Fibroblast of villous mesenchyme (primary cell): ENCODE results near the gene MGAT4C. TPM values are rescaled to one million over a fixed set of nuclear protein-coding genes. Genes with fewer than 3 reads are reported as not detected.
"Not testable (repeated sequence)": the region's sequence is repeated elsewhere in the genome, so short reads cannot be mapped to it uniquely, and the experiment has no call there.

Source experiments
- DNase-seq: peaks from one replicate; pipeline ENCODE4 v3.0.0-alpha.2; 2010; ENCODE audit warnings: low read depth
- H3K4me3 ChIP-seq: 2 replicates; pipeline ENCODE4 v1.5.1; 2011; ENCODE audit warnings: low read depth, mild to moderate bottlenecking, low read length
- total RNA-seq: library from RNA; depleted of rRNA; stranded (reverse); fragments of >200 nt; gene quantifications from 2 replicates; pipeline ENCODE4 v1.2.3, GENCODE V29; 2012
- TF ChIP-seq, protein P1 (sequence below): IDR thresholded peaks from 2 replicates; pipeline ENCODE4 v1.5.1; 2012; ENCODE audit warnings: low read depth, mild to moderate bottlenecking, low read length; ENCODE audit not compliant: insufficient read depth

Gene MGAT4C
- total RNA-seq, 1 donor: not detected

DNA sequence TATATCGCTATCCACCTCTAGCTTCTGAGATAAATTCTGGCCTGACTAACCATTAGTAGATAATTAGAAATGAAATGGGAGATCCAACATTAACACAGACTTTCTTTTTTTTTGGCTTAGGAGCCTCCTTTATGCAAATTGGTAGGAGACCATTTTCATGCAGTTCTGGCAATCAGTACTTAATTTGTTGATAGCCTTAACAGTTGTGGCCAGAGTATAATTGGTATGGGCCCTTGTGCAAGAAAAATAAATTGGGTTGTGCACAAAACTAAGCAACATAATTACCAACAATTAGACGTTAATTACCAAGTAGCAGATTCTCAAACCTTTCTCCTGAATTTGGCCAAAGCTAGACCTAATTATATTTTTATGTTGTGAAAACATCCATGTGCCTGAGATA is 111.0 kb downstream of the MGAT4C start:
- TF ChIP-seq, protein P1, sequence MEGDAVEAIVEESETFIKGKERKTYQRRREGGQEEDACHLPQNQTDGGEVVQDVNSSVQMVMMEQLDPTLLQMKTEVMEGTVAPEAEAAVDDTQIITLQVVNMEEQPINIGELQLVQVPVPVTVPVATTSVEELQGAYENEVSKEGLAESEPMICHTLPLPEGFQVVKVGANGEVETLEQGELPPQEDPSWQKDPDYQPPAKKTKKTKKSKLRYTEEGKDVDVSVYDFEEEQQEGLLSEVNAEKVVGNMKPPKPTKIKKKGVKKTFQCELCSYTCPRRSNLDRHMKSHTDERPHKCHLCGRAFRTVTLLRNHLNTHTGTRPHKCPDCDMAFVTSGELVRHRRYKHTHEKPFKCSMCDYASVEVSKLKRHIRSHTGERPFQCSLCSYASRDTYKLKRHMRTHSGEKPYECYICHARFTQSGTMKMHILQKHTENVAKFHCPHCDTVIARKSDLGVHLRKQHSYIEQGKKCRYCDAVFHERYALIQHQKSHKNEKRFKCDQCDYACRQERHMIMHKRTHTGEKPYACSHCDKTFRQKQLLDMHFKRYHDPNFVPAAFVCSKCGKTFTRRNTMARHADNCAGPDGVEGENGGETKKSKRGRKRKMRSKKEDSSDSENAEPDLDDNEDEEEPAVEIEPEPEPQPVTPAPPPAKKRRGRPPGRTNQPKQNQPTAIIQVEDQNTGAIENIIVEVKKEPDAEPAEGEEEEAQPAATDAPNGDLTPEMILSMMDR: no peak
- no peak for DNase-seq
- no peak overlapping the region for H3K4me3 ChIP-seq

DNA sequence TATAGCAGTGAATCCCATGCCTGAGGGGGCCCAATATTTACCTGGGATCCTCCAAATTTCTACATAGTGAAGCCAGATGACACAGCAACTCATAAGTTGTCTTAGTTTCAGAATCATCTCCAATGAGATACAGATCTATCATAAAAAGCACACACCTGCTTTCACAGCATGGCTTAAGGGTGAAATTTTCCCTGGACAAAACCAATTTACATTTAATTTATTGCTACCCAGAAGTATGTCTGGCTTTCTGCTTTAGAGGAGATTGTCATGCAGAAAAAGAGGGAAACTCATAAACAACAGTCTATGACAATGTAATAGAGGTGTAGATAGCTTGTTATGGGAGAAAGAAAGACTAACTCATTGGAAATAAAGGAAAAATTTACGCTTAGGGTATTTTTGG is 113.0 kb downstream of the MGAT4C start:
- no peak overlapping the region for H3K4me3 ChIP-seq
- DNase-seq: no peak
- TF ChIP-seq, protein P1: no peak

DNA sequence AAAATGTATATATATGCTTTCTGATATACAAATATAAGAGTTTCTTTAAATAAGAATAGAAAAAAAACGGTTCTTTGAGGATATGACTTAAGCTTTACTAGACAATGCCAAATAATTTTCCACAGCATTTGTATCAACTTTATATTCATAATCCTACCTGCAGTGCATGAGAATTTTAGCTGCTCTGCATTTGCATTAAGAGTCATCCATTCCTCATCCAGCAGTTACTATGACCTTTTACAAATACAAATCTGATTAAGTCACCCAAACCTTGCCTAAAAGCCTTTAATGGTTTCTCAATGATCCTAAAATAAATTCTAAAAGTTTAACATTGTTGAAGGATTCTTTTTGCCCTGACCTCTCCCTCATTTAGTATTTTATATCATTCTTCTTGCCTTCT is 116.5 kb downstream of the MGAT4C start:
- no peak for DNase-seq
- H3K4me3 ChIP-seq: no peak overlapping the region
- TF ChIP-seq, protein P1: no peak

DNA sequence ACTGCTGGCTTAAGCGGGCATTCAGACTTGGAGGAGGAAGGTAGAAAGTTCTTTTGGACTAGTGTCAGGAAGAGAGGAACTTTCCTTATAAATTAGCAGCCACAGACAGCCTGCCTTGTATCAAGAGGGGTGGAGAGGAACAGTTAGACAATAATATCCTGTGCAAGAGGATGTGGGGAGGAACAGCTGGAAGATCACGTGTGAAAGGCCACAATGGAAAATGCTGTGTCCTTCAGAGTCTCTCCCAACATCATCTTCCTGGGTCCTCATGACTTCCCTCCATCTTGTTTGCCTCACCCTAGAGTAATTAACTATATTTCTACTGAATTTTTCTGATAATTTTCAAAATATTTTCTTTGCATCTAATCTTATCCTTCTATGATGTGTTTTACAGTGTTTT is 117.4 kb downstream of the MGAT4C start:
- H3K4me3 ChIP-seq: no peak overlapping the region
- TF ChIP-seq, protein P1: no peak
- DNase-seq: no peak

DNA sequence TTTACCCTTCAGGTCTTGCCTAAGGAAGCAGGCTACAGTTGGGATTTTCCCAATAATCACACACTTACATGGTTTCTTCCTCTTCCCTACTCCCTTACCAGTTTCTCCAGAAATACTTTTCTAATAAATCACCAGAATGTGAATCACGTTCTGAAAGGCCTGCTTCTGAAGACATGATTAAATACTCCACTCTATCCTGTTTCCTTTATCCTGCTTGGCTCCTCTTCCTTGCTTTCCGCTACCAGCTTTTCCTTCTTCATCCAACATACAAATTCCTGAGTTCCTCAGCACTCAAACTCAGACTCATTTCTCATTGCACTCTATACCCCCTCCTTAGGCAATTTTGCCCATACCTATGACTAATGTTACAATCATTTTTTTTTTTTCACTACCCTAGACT is 118.3 kb downstream of the MGAT4C start:
- DNase-seq: peak; percentile 6
- H3K4me3 ChIP-seq: no peak overlapping the region
- TF ChIP-seq, protein P1: no peak

DNA sequence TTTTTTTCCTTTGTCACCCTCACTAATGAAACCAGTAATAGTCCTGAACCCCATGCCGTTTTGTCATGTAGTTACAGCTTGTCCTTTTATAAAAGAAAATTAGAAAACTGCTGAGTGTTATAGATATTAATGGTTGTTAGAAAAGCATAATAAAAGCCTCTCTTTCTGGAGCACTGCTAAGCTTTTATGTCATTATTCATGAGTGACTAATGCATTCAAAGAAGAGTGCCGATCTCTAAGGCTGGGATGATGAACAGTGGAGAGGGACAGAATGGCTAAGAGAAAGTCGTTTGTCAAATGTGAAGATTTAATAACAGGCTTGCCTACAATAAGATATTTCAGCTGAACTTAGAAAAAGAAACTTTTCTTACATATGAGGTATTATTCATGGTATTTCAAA is 121.6 kb downstream of the MGAT4C start:
- TF ChIP-seq, protein P1: no peak
- H3K4me3 ChIP-seq: no peak overlapping the region
- no peak for DNase-seq

DNA sequence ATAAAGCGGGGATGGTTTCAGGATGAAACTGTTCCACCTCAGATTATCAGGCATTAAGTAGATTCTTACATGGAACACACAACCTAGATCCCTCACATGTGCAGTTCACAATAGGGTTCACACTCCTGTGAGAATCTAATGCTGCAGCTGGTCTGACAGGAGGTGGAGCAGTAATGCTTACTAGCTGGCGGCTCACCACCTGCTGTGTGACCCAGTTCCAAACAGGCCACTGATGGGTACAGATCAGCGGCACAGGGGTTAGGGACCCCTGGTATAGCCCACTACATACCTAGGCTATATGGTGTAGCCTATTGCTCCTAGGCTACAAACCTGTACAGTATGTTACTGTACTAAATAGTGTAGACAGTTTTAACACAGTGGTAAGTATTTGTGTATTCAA is 129.3 kb downstream of the MGAT4C start:
- H3K4me3 ChIP-seq, DNase-seq: not testable (repeated sequence)
